Activated CD8-positive, alpha-beta T cell treated with anti-CD3 and anti-CD28 coated beads for 36 hours (primary cell): ENCODE results near the gene GRK5. TPM values are rescaled to one million over a fixed set of nuclear protein-coding genes. Genes with fewer than 3 reads are reported as not detected.
A peak's percentile ranks its signal among the peaks of the same experiment; 100 is the strongest.

Experiments
- ATAC-seq: fragments of 200-7000 bp; cut with Tn5 transposase; one replicate; pipeline ENCODE4 v1.10.0; 2021; ENCODE audit warnings: mild to moderate bottlenecking, moderate library complexity
- CTCF ChIA-PET: fragments of 350-600 bp; sonication (Branson Sonifier 250); formaldehyde crosslinking; loops from one replicate; lab custom pipeline; 2021; ENCODE audit warnings: antibody characterized with exemption; lab: Charles Lee
- POLR2A ChIA-PET: fragments of 350-600 bp; sonication (Branson Sonifier 250); formaldehyde crosslinking; loops from one replicate; lab custom pipeline; 2021; ENCODE audit warnings: antibody characterized with exemption; lab: Charles Lee
- DNase-seq: peaks from one replicate; pipeline ENCODE4 v3.0.0-alpha.2; 2020
- H3K27ac Mint-ChIP-seq: one replicate; pipeline ENCODE4 v1.8.0; 2021; ENCODE audit warnings: mild to moderate bottlenecking, mixed read lengths
- H3K27me3 Mint-ChIP-seq: one replicate; pipeline ENCODE4 v1.8.0; 2021; ENCODE audit warnings: mixed read lengths
- H3K36me3 Mint-ChIP-seq: one replicate; pipeline ENCODE4 v1.8.0; 2021; ENCODE audit warnings: low read depth, mixed read lengths
- H3K4me1 Mint-ChIP-seq: one replicate; pipeline ENCODE4 v1.8.0; 2021; ENCODE audit warnings: low read depth, mixed read lengths
- H3K4me3 Mint-ChIP-seq: one replicate; pipeline ENCODE4 v1.8.0; 2021; ENCODE audit warnings: mild to moderate bottlenecking, moderate library complexity, mixed read lengths
- H3K9me3 Mint-ChIP-seq: one replicate; pipeline ENCODE4 v1.8.0; 2021; ENCODE audit warnings: mixed read lengths
- CTCF ChIP-seq: fragments of 200-600 bp; IDR thresholded peaks from one replicate; pipeline ENCODE4 v1.8.0; 2022; ENCODE audit warnings: antibody characterized with exemption, mild to moderate bottlenecking
- intact Hi-C: fragments of 100-400 bp; cut with micrococcal nuclease; formaldehyde crosslinking; loops from one replicate; pipeline ENCODE4 v1.10.0; 2022
- total RNA-seq, 2 experiments: library from RNA; stranded (reverse); gene quantifications; one replicate each; pipeline ENCODE4 v1.2.3, GENCODE V29; 2021

The GRK5 gene
- total RNA-seq, 2 experiments from 2014 or later: 14.8 to 15.6 TPM

- H3K27ac Mint-ChIP-seq: no peak overlapping the region
- no peak for DNase-seq
- no peak overlapping the region for H3K4me3 Mint-ChIP-seq
- H3K27me3 Mint-ChIP-seq: no peaks in the 10 kb centered on the region
- peaks cover 11% of the 10 kb centered on the region for H3K4me1 Mint-ChIP-seq
- intact Hi-C loops: no loop called here
- POLR2A ChIA-PET: no interaction called here
- CTCF ChIA-PET: interaction anchor here (1.1 to 2.0 kb wide), 3 partner anchors 8 to 124 kb away, joined by 3 to 7 read pairs (median 5); no protein-coding TSS in a partner anchor
- H3K9me3 Mint-ChIP-seq: no peaks in the 10 kb centered on the region
- no peak for ATAC-seq
- peaks cover 3% of the 10 kb centered on the region for H3K36me3 Mint-ChIP-seq
- no peak for TF ChIP-seq CTCF
Measured at GRCh38 chr10:119331061-119331460, 123.7 kb downstream of the GRK5 start.

GRCh38 chr10:119333146-119333792, 125.9 kb downstream of the GRK5 start:
- DNase-seq: peak; percentile 82
- H3K27me3 Mint-ChIP-seq: no peaks in the 10 kb centered on the region
- no peak overlapping the region for H3K27ac Mint-ChIP-seq
- peaks cover 11% of the 10 kb centered on the region for H3K4me1 Mint-ChIP-seq
- intact Hi-C loops: no loop called here
- ChIA-PET POLR2A (interaction anchor here (0.6 to 1.0 kb wide), 3 partner anchors 17 to 127 kb away, joined by 3 read pairs; no protein-coding TSS in a partner anchor), CTCF (interaction anchor here (0.6 to 1.6 kb wide), 4 partner anchors 23 to 127 kb away, joined by 3 to 5 read pairs (median 4); partner anchors contain the start of gene GRK5)
- TF ChIP-seq CTCF: no peak
- ATAC-seq: peak; percentile 99
- H3K4me3 Mint-ChIP-seq: no peak overlapping the region
- H3K36me3 Mint-ChIP-seq: peaks cover 3% of the 10 kb centered on the region
- H3K9me3 Mint-ChIP-seq: no peaks in the 10 kb centered on the region

GRCh38 chr10:119335671-119336353, 128.4 kb downstream of the GRK5 start:
- no peak for TF ChIP-seq CTCF
- ATAC-seq (no peak), DNase-seq (no peak)
- Mint-ChIP-seq H3K9me3 (no peaks in the 10 kb centered on the region), H3K27me3 (no peaks in the 10 kb centered on the region), H3K27ac (no peak overlapping the region), H3K36me3 (peaks cover 3% of the 10 kb centered on the region), H3K4me1 (peaks cover 13% of the 10 kb centered on the region), H3K4me3 (no peak overlapping the region)
- intact Hi-C loops: no loop called here
- CTCF ChIA-PET: interaction anchor here (0.8 to 1.4 kb wide), 3 partner anchors 17 to 129 kb away, joined by 3 read pairs; no protein-coding TSS in a partner anchor
- POLR2A ChIA-PET: interaction anchor here (1.0 to 1.1 kb wide), 2 partner anchors 29 to 38 kb away, joined by 3 read pairs; no protein-coding TSS in a partner anchor

- ChIA-PET CTCF (interaction anchor here (1.0 to 1.4 kb wide), 2 partner anchors 18 to 31 kb away, joined by 3 read pairs; no protein-coding TSS in a partner anchor), POLR2A (interaction anchor here (1.0 to 1.1 kb wide), 2 partner anchors 28 to 37 kb away, joined by 3 read pairs; no protein-coding TSS in a partner anchor)
- intact Hi-C loops: no loop called here
- no peak for TF ChIP-seq CTCF
- Mint-ChIP-seq H3K27me3 (no peaks in the 10 kb centered on the region), H3K4me1 (peaks cover 21% of the 10 kb centered on the region), H3K4me3 (no peak overlapping the region), H3K36me3 (peaks cover 5% of the 10 kb centered on the region), H3K9me3 (no peaks in the 10 kb centered on the region), H3K27ac (no peak overlapping the region)
- DNase-seq (no peak), ATAC-seq (no peak)
Measured at GRCh38 chr10:119336599-119336998, 129.2 kb downstream of the GRK5 start.
